PC-3 (cell line): Measurements from ENCODE around the gene ALX3. TPM values are rescaled to one million over a fixed set of nuclear protein-coding genes. Genes with fewer than 3 reads are reported as not detected.

ENCODE experiments used
- ATAC-seq: fragments of 200-7000 bp; cut with Tn5 transposase; 2 replicates; pipeline ENCODE4 v1.9.1; 2020; ENCODE audit warnings: mild to moderate bottlenecking, moderate library complexity
- BruUV-seq: library from RNA; stranded (reverse); fragments of 400-500 nt; replicated peaks from 2 replicates; lab custom pipeline; 2021; lab: Mats Ljungman, UMichigan
- CTCF ChIA-PET: fragments of 300-600 bp; sonication (Branson Sonifier 250); formaldehyde crosslinking; loops from one replicate; lab custom pipeline; 2022; ENCODE audit warnings: antibody characterized with exemption; lab: Charles Lee
- POLR2A ChIA-PET: fragments of 300-600 bp; sonication (Branson Sonifier 250); formaldehyde crosslinking; loops from one replicate; lab custom pipeline; 2022; ENCODE audit warnings: antibody characterized with exemption; ENCODE audit not compliant: unreplicated experiment; lab: Charles Lee
- DNase-seq: peaks from one replicate; pipeline ENCODE4 v3.0.0-alpha.2; 2015
- H2AFZ ChIP-seq: fragments of 300-600 bp; sonication (generic); 2 replicates; pipeline ENCODE4 v1.6.0; 2016; ENCODE audit warnings: antibody characterized with exemption, low read length
- H3F3A ChIP-seq: fragments of 300-600 bp; sonication (generic); one replicate; pipeline ENCODE4 v1.6.0; 2017; ENCODE audit warnings: antibody characterized with exemption, low read length, control low read depth, mild to moderate bottlenecking; ENCODE audit not compliant: unreplicated experiment
- H3K27ac ChIP-seq: fragments of 300-600 bp; sonication (generic); 2 replicates; pipeline ENCODE4 v1.5.1; 2016; ENCODE audit warnings: mild to moderate bottlenecking, low read length
- H3K27me3 ChIP-seq: fragments of 300-600 bp; sonication (generic); 2 replicates; pipeline ENCODE4 v1.6.1; 2016; ENCODE audit warnings: low read length, mixed read lengths
- H3K36me3 ChIP-seq: fragments of 300-600 bp; sonication (generic); 2 replicates; pipeline ENCODE4 v1.6.1; 2016; ENCODE audit warnings: low read depth, mixed run types, low read length, mixed read lengths
- H3K4me1 ChIP-seq: fragments of 300-600 bp; sonication (generic); 2 replicates; pipeline ENCODE4 v1.5.1; 2016; ENCODE audit warnings: low read length; ENCODE audit not compliant: insufficient read depth
- H3K4me2 ChIP-seq: fragments of 300-600 bp; sonication (generic); 2 replicates; pipeline ENCODE4 v1.6.0; 2016; ENCODE audit warnings: low read length
- H3K4me3 ChIP-seq: fragments of 300-600 bp; sonication (generic); 2 replicates; pipeline ENCODE4 v1.5.1; 2016; ENCODE audit warnings: mild to moderate bottlenecking, low read length, mixed read lengths
- H3K79me2 ChIP-seq: fragments of 300-600 bp; sonication (generic); 2 replicates; pipeline ENCODE4 v1.6.1; 2017; ENCODE audit warnings: low read length, mixed read lengths
- H3K9ac ChIP-seq: fragments of 300-600 bp; sonication (generic); 2 replicates; pipeline ENCODE4 v1.6.0; 2016; ENCODE audit warnings: mild to moderate bottlenecking, low read length
- H3K9me2 ChIP-seq: fragments of 300-600 bp; sonication (generic); replicated peaks from 2 replicates; pipeline ENCODE4 v1.6.1; 2016; ENCODE audit warnings: mixed run types, low read length, mixed read lengths
- H3K9me3 ChIP-seq: fragments of 300-600 bp; sonication (generic); 2 replicates; pipeline ENCODE4 v1.6.1; 2016; ENCODE audit warnings: low read length, mixed read lengths
- H4K20me1 ChIP-seq: fragments of 300-600 bp; sonication (generic); 2 replicates; pipeline ENCODE4 v1.6.1; 2016; ENCODE audit warnings: low read length, mixed read lengths
- CTCF ChIP-seq: fragments of 300-600 bp; sonication (generic); conservative IDR thresholded peaks from 2 replicates; pipeline ENCODE4 v1.5.1; 2017; ENCODE audit warnings: antibody characterized with exemption, low read depth, mild to moderate bottlenecking, low read length
- EZH2 ChIP-seq: fragments of 300-600 bp; sonication (generic); IDR thresholded peaks from one replicate; pipeline ENCODE4 v1.6.1; 2017; ENCODE audit warnings: antibody characterized with exemption, mild to moderate bottlenecking, low read length; ENCODE audit not compliant: unreplicated experiment
- EZH2phosphoT487 ChIP-seq: fragments of 300-600 bp; sonication (generic); IDR thresholded peaks from 2 replicates; pipeline ENCODE4 v1.6.1; 2018; ENCODE audit warnings: mild to moderate bottlenecking, antibody characterized with exemption, low read length, borderline replicate concordance
- intact Hi-C: fragments of 100-400 bp; cut with micrococcal nuclease; formaldehyde crosslinking; loops from 2 replicates; pipeline ENCODE4 v1.9.0; 2023
- total RNA-seq: library from RNA; depleted of rRNA; stranded (reverse); fragments of >200 nt; gene quantifications from 2 replicates; pipeline ENCODE4 v1.2.3, GENCODE V29; 2014

Gene ALX3
- total RNA-seq, 1 experiment from 2014 or later = not detected

- no peak overlapping the region for H3K27ac ChIP-seq
- no peaks in the 10 kb centered on the region for H3K79me2 ChIP-seq
- peaks cover 45% of the 10 kb centered on the region for H3K36me3 ChIP-seq
- no peak overlapping the region for H3K4me3 ChIP-seq
- BruUV-seq = no TSS peak
- POLR2A ChIA-PET = no interaction called here
- H3K9me3 ChIP-seq = no peaks in the 10 kb centered on the region
- no peak for TF ChIP-seq CTCF
- no peak for TF ChIP-seq EZH2phosphoT487
- TF ChIP-seq EZH2 = no peak
- no peaks in the 10 kb centered on the region for H4K20me1 ChIP-seq
- intact Hi-C loops = no loop called here
- no peak overlapping the region for H3K4me2 ChIP-seq
- ATAC-seq (peak; percentile 42), DNase-seq (peak; percentile 13)
- H2AFZ ChIP-seq = no peak overlapping the region
- no peaks in the 10 kb centered on the region for H3F3A ChIP-seq
- H3K9me2 ChIP-seq = no peaks in the 10 kb centered on the region
- CTCF ChIA-PET = no interaction called here
- H3K4me1 ChIP-seq = no peaks in the 10 kb centered on the region
- H3K9ac ChIP-seq = no peak overlapping the region
- H3K27me3 ChIP-seq = no peaks in the 10 kb centered on the region
Observed at GRCh38 chr1:110056776-110057175, 13.7 kb downstream of the ALX3 start.

GRCh38 chr1:110056285-110056683 lies 14.2 kb downstream of the ALX3 start:
- H3K9me3 ChIP-seq = no peaks in the 10 kb centered on the region
- intact Hi-C loops = no loop called here
- H3K27me3 ChIP-seq = no peaks in the 10 kb centered on the region
- no peak overlapping the region for H3K4me2 ChIP-seq
- H3K4me1 ChIP-seq = no peaks in the 10 kb centered on the region
- H3K9me2 ChIP-seq = no peaks in the 10 kb centered on the region
- H2AFZ ChIP-seq = no peak overlapping the region
- H3K36me3 ChIP-seq = peaks cover 50% of the 10 kb centered on the region
- no peaks in the 10 kb centered on the region for H4K20me1 ChIP-seq
- ATAC-seq = no peak
- no peaks in the 10 kb centered on the region for H3F3A ChIP-seq
- H3K79me2 ChIP-seq = no peaks in the 10 kb centered on the region
- POLR2A ChIA-PET = no interaction called here
- no peak for TF ChIP-seq CTCF
- no peak for TF ChIP-seq EZH2
- TF ChIP-seq EZH2phosphoT487 = no peak
- no TSS peak for BruUV-seq
- DNase-seq = no peak
- no peak overlapping the region for H3K27ac ChIP-seq
- CTCF ChIA-PET = no interaction called here
- H3K9ac ChIP-seq = no peak overlapping the region
- H3K4me3 ChIP-seq = no peak overlapping the region

GRCh38 chr1:110055493-110056284 lies 14.8 kb downstream of the ALX3 start:
- Histone ChIP-seq H4K20me1 (no peaks in the 10 kb centered on the region), H2AFZ (no peak overlapping the region), H3K27me3 (no peaks in the 10 kb centered on the region), H3K36me3 (peaks cover 55% of the 10 kb centered on the region), H3K4me1 (no peaks in the 10 kb centered on the region), H3K9ac (no peak overlapping the region), H3F3A (no peaks in the 10 kb centered on the region), H3K4me3 (no peak overlapping the region), H3K9me3 (no peaks in the 10 kb centered on the region), H3K9me2 (no peaks in the 10 kb centered on the region), H3K4me2 (no peak overlapping the region), H3K27ac (no peak overlapping the region), H3K79me2 (no peaks in the 10 kb centered on the region)
- BruUV-seq = no TSS peak
- DNase-seq = no peak
- intact Hi-C loops = loop anchor here (1.0 kb wide), 1 partner anchor 26 kb away; no protein-coding TSS in a partner anchor
- ATAC-seq = no peak
- ChIA-PET CTCF (no interaction called here), POLR2A (no interaction called here)
- TF ChIP-seq EZH2 (no peak), EZH2phosphoT487 (no peak), CTCF (no peak)
